HG03196 (cell line): ENCODE results near the gene GAPDHS.

Experiments used
- ATAC-seq: cut with Tn5 transposase; IDR thresholded peaks from one replicate; pipeline ENCODE4 v1.9.1; 2021; ENCODE audit not compliant: unreplicated experiment

The GAPDHS gene

GRCh38 chr19:35533201-35533821 lies at the start of gene GAPDHS:
GAPDHS (plus strand) TSS chr19:35533456; CDS start chr19:35533528, 72 bp downstream.
- ATAC-seq = no peak

GRCh38 chr19:35484252-35485036 lies 48.8 kb upstream of the GAPDHS start:
- ATAC-seq = peak; percentile 84

- ATAC-seq = no peak
Observed at GRCh38 chr19:35486268-35486708, 47.0 kb upstream of the GAPDHS start.

GRCh38 chr19:35487656-35488182 lies 45.5 kb upstream of the GAPDHS start:
- no peak for ATAC-seq

- ATAC-seq = no peak
Observed at GRCh38 chr19:35488677-35489076, 44.6 kb upstream of the GAPDHS start.

- no peak for ATAC-seq
Observed at GRCh38 chr19:35490364-35490763, 42.9 kb upstream of the GAPDHS start, which contains the start of gene KRTDAP. KRTDAP (minus strand) TSS chr19:35490464; CDS start chr19:35490442, 22 bp downstream.

- no peak for ATAC-seq
Observed at GRCh38 chr19:35491836-35492360, 41.4 kb upstream of the GAPDHS start.

GRCh38 chr19:35493971-35494370 lies 39.3 kb upstream of the GAPDHS start:
- ATAC-seq = no peak

GRCh38 chr19:35495107-35496064 lies 37.9 kb upstream of the GAPDHS start:
- ATAC-seq = no peak

- ATAC-seq = no peak
Observed at GRCh38 chr19:35497406-35497805, 35.9 kb upstream of the GAPDHS start.

GRCh38 chr19:35498220-35498619 lies 35.0 kb upstream of the GAPDHS start:
- ATAC-seq = no peak

GRCh38 chr19:35498984-35499527 lies 34.2 kb upstream of the GAPDHS start:
- ATAC-seq = no peak

- ATAC-seq = no peak
Observed at GRCh38 chr19:35500611-35501010, 32.6 kb upstream of the GAPDHS start.

GRCh38 chr19:35501684-35502083 lies 31.6 kb upstream of the GAPDHS start:
- ATAC-seq = no peak

- no peak for ATAC-seq
Observed at GRCh38 chr19:35502751-35503150, 30.5 kb upstream of the GAPDHS start.

- no peak for ATAC-seq
Observed at GRCh38 chr19:35506011-35506410, 27.2 kb upstream of the GAPDHS start.

- no peak for ATAC-seq
Observed at GRCh38 chr19:35507561-35507960, 25.7 kb upstream of the GAPDHS start.

- ATAC-seq = no peak
Observed at GRCh38 chr19:35508129-35508528, 25.1 kb upstream of the GAPDHS start.

GRCh38 chr19:35509018-35509652 lies 24.1 kb upstream of the GAPDHS start:
- ATAC-seq = no peak
